T47D (cell line): ENCODE measurements around the gene GDF2.
A peak's percentile ranks its signal among the peaks of the same experiment; 100 is the strongest.

ENCODE experiments used
- DNase-seq, 2 experiments: peaks; one replicate each; pipeline versions ENCODE4 v3.0.0 to v3.0.0-alpha.2; 2011 to 2012; ENCODE audit warnings: low read depth in 1 of 2, low spot score in 1 of 2
- JUND ChIP-seq: IDR thresholded peaks from 2 replicates; pipeline ENCODE4 v1.6.1; 2012; ENCODE audit warnings: low read depth
- in situ Hi-C: cut with HindIII; loops from 2 replicates; pipeline ENCODE4 v1.10.0; 2016; ENCODE audit warnings: low sequenced_read_pairs, low pct_unique_long_range_greater_than_20kb

GDF2 gene

DNA sequence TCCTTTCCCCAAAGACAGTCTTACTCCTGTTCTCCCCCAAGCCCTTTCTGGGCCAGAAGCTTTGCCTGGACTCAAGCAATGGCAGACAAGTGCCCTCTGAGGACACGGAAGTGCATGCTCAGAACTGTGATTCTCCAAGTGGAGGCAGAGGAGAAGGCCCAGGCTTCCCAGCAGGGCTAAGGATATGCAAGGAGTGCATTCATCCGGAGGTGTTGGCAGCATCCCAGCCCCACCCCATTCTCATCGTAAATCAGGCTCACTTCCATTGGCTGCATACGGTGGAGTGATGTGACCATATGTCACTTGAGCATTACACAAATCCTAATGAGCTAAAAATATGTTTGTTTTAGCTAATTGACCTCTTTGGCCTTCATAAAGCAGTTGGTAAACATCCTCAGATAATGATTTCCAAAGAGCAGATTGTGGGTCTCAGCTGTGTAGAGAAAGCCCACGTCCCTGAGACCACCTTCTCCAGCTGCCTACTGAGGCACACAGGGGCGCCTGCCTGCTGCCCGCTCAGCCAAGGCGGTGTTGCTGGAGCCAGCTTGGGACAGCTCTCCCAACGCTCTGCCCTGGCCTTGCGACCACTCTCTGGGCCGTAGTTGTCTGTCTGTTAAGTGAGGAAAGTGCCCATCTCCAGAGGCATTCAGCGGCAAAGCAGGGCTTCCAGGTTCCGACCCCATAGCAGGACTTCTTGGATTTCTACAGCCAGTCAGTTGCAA, 24.5 kb downstream of the GDF2 start:
- in situ Hi-C loops: no loop called here
- no peak for TF ChIP-seq JUND
- no peak for DNase-seq

- TF ChIP-seq JUND: no peak
- no peak for DNase-seq
- in situ Hi-C loops: no loop called here
Observed at GRCh38 chr10:47347303-47347675, 25.0 kb downstream of the GDF2 start.

GRCh38 chr10:47348138-47348651, 25.9 kb downstream of the GDF2 start, which contains the start of gene RBP3:
Gene RBP3, plus strand, starts transcription at chr10:47348363. Its CDS starts 122 bp downstream, at chr10:47348485.
- TF ChIP-seq JUND: no peak
- DNase-seq: no peak

DNA sequence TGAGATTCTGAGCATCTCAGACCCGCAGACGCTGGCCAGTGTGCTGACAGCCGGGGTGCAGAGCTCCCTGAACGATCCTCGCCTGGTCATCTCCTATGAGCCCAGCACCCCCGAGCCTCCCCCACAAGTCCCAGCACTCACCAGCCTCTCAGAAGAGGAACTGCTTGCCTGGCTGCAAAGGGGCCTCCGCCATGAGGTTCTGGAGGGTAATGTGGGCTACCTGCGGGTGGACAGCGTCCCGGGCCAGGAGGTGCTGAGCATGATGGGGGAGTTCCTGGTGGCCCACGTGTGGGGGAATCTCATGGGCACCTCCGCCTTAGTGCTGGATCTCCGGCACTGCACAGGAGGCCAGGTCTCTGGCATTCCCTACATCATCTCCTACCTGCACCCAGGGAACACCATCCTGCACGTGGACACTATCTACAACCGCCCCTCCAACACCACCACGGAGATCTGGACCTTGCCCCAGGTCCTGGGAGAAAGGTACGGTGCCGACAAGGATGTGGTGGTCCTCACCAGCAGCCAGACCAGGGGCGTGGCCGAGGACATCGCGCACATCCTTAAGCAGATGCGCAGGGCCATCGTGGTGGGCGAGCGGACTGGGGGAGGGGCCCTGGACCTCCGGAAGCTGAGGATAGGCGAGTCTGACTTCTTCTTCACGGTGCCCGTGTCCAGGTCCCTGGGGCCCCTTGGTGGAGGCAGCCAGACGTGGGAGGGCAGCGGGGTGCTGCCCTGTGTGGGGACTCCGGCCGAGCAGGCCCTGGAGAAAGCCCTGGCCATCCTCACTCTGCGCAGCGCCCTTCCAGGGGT, 26.6 kb downstream of the GDF2 start:
- no peak for DNase-seq
- TF ChIP-seq JUND: no peak
- in situ Hi-C loops: no loop called here

More at GRCh38 chr10:47348138-47348651, 25.9 kb downstream of the GDF2 start, which contains the start of gene RBP3:
- in situ Hi-C loops: no loop called here

GRCh38 chr10:47349516-47349915, 27.3 kb downstream of the GDF2 start:
- DNase-seq: no peak
- in situ Hi-C loops: no loop called here
- TF ChIP-seq JUND: no peak

- in situ Hi-C loops: no loop called here
- no peak for DNase-seq
- no peak for TF ChIP-seq JUND
Observed at GRCh38 chr10:47349941-47350371, 27.7 kb downstream of the GDF2 start.

DNA sequence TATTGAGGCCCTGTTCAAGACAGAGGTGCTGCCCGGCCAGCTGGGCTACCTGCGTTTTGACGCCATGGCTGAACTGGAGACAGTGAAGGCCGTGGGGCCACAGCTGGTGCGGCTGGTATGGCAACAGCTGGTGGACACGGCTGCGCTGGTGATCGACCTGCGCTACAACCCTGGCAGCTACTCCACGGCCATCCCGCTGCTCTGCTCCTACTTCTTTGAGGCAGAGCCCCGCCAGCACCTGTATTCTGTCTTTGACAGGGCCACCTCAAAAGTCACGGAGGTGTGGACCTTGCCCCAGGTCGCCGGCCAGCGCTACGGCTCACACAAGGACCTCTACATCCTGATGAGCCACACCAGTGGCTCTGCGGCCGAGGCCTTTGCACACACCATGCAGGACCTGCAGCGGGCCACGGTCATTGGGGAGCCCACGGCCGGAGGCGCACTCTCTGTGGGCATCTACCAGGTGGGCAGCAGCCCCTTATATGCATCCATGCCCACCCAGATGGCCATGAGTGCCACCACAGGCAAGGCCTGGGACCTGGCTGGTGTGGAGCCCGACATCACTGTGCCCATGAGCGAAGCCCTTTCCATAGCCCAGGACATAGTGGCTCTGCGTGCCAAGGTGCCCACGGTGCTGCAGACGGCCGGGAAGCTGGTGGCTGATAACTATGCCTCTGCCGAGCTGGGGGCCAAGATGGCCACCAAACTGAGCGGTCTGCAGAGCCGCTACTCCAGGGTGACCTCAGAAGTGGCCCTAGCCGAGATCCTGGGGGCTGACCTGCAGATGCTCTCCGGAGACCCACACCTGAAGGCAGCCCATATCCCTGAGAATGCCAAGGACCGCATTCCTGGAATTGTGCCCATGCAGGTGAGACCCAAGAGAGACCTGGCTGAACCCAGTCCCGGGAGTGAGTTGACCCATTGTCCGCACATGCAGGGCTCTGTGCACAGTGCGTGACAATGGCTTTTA, 28.7 kb downstream of the GDF2 start:
- DNase-seq: no peak
- TF ChIP-seq JUND: no peak
- in situ Hi-C loops: no loop called here

DNA sequence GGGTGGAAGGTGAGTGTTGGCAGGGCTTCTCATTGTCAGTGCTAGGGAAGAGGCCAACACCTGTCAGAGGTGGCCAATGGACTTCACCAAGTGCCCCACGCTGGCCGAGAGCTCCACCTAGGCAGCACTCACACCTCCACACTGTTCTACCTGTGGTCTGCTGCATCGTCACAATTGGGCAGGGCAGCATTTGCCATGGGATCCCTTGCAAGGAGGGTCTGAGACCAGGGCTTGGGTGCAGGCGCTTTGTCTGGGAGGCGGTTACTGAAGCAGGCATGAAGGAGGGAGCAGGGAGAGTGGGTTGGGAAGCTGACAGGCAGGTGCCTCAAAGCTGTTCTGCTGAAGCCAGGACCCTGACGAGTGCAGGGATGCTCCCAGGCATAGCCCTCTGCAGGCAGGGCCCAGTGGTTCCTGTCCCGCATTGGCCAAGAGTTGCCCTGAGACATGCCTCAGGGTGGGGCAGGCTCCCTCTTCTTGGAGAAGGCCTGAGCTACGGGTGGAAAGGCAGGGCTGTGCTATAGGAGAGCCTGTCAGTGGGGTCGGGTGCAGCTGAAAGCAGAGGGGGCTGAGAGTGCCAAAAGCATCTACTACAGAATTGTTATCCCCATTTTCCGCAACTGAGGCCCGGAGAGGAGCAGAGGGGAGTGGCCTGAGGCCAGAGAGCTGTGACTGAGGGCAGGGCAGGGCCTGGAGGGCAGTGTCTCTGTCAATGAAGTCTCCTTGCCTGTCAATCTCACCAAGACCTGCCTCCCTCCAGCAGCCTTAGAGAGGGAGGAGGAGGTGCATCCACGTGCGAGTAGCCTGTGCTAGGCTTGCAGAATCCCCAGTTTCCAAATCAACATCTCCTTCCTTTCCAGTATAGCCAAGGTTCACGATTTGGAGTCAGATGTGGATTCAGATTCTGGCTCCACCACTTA, 29.9 kb downstream of the GDF2 start:
- in situ Hi-C loops: no loop called here
- DNase-seq: no peak
- TF ChIP-seq JUND: no peak

- TF ChIP-seq JUND: no peak
- no peak for DNase-seq
- in situ Hi-C loops: no loop called here
Observed at GRCh38 chr10:47353351-47353750, 31.1 kb downstream of the GDF2 start.

DNA sequence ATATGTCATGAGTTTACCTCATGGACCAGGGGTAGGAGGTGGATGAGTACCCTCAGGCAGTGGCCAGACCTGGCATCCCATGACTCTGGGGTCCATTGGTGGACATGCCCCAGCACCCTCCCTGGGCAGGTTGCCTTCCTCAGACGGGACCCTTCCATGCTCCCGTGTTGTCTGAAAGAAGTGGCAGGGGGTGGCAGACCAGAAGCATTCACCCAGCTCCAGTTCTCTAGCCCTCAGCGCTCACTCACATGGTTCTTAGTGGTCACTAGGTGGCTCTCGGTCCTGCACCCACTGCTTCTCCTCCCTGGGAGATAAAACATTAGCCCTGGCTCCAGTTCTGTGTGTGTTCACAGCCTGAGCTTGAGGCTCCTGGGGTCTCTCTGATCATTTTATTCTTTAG, 31.9 kb downstream of the GDF2 start:
- in situ Hi-C loops: no loop called here
- DNase-seq: peak; percentile 41 to 61
- TF ChIP-seq JUND: no peak

DNA sequence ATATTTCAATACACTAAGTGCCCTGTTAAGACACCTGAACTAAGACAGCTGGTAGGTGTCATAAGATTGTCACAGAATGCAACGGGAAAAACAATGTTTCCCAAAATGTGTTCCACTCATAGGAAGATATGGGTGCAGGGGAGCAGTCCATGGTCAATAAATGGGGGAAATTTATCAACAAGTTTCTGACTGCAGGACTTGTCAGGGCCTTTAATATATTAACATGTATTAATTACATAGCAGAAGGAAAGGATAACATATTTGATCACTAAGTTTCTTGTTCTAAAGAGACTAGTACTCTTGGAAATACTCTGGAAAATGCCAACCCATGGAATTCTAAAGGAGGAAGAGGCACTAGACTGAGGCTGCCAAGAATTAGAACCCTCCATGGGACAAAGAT, 32.6 kb downstream of the GDF2 start:
- no peak for DNase-seq
- TF ChIP-seq JUND: no peak
- in situ Hi-C loops: no loop called here

DNA sequence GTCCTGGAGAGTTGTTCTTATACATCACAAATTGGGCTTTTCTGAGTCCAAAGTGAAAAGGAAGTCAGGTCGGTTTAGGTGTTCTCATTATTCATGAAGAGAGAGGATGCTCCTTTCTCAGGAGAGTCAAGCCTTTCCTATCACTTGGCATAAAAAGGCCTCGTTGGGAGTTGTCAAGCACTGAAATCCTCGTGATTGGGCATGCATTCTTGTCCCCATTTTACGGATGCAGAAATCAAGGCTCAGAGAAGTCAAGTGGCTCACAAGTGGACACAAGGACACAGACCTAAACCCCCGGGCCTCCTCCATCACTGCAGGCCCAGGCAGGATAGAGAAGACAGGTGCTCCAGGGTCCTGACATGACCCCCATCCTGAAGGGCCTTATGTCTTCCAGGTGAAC, 34.5 kb downstream of the GDF2 start:
- DNase-seq: no peak
- in situ Hi-C loops: no loop called here
- no peak for TF ChIP-seq JUND
